A549 treated with DMSO at 1 μM for 4 hours (cell line): ENCODE results near the gene CDC34. TPM values are rescaled to one million over a fixed set of nuclear protein-coding genes. Genes with fewer than 3 reads are reported as not detected.

ENCODE experiments used
- total RNA-seq: library from RNA; stranded (reverse); fragments of 200-300 nt; extraction: Qiagen RNA extraction; gene quantifications from 5 replicates; pipeline ENCODE4 v1.2.3, GENCODE V29; 2022; ENCODE audit warnings: low read depth

CDC34 gene
- 67.0 to 104 TPM (median 93.1 TPM) in 5 replicates for total RNA-seq

GRCh38 chr19:531753-532560 is at the start of gene CDC34:
Gene CDC34, plus strand, starts transcription at chr19:531760. Its CDS starts 172 bp downstream, at chr19:531932.

DNA sequence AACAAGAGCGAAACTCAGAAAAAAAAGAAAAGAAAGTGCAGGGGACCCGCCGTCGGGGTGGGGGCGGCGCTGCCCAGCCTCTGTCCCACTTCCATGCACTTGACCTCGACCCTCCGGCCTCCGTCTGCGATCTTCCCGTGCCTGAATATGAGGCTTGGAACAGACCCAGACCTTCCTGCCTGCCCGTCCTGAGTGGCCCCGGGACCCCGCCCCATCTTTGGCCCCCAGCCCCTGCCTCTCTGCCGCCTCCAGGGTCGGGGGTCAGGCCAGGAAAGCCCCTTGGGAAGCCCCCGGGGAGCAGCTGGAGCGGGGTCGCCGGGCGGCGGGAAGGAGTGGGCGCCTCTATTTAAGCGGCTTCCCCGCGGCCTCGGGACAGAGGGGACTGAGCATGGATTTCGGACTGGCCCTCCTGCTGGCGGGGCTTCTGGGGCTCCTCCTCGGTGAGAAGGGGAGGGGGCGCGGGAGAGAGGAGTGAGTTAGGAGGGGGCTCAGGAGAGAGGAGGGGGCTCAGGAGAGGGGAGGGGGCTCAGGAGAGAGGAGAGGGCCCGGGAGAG is 35.4 kb upstream of the CDC34 start, which contains the start of gene MADCAM1:
TSS of gene MADCAM1 (plus strand) at position 375 of the 554 bp plus-strand sequence. CDS start at position 389, 14 bp downstream.

DNA sequence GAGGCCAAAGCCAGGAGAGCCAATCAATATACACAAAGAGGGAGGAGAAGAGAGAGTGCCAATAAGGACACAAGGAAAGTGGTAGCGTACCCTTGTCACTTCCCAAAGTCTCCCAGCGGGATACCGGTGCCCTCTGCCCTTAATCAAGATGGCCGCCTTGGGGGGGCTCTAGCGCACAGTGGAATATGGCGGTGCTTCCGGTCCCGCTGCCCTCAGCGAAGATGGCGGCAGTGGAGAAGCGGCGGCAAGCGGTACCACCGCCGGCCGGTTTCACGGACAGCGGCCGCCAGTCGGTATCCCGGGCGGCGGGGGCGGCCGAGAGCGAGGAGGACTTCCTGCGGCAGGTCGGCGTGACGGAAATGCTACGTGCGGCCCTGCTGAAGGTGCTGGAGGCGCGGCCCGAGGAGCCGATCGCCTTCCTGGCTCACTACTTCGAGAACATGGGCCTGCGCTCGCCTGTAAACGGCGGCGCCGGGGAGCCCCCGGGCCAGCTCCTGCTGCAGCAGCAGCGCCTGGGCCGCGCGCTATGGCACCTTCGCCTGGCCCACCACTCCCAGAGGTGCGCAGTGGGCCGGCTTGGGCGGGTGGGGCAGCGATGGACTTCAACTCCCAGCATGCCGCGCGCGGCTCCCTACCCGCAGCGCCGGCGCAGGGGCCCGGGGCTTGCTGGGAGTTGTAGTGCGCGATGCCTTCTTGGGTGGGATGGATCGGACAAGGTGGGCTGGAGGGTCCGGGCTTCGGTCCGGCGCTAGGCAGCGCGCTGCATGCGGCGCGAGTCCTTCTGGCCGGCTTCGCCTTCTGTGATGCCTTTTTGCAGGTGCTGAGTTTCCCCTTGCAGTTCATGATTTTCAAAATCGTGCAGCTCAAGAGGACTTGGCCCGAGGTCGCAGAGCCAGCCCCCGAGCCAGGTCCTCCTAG is 24.0 kb upstream of the CDC34 start, which contains the start of gene TPGS1:
TSS of gene TPGS1 (plus strand) at position 212 of the 918 bp plus-strand sequence. CDS start at position 222, 10 bp downstream.

DNA sequence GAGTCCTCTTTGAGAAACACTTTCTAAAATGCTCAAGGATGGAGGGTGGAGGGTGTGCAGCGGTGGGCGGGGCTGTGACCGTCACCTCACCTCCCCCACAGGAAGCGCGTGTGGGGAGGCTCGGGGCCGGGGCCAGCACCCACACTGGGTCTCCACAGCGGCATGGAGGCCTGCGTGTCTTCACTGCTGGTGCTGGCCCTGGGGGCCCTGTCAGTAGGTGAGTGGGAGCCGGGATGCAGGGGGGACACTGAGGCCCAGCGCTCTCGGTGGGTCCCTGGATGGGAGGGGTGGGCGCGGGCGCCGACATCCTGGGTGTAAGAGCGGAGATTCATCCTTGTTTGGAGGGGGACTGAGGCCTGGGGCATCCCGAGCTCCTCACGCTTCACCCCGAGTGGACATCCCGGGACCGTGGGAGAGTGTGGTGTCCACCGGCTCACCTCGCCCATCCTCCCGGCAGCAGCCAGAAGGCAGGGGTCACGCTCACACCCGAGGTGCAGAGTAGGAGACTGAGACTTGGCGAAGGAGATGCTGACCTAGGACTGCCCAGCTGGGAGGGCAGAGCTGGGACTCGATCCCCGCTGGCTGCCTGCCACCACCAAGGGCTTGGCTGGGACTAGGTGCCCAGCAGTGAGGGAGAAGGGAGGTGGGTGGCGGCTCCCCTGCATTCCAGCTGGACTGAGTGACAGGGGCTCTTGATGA is 12.5 kb downstream of the CDC34 start, which contains the start of gene GZMM:
TSS of gene GZMM (plus strand) at position 144 of the 699 bp plus-strand sequence. CDS start at position 163, 19 bp downstream.

DNA sequence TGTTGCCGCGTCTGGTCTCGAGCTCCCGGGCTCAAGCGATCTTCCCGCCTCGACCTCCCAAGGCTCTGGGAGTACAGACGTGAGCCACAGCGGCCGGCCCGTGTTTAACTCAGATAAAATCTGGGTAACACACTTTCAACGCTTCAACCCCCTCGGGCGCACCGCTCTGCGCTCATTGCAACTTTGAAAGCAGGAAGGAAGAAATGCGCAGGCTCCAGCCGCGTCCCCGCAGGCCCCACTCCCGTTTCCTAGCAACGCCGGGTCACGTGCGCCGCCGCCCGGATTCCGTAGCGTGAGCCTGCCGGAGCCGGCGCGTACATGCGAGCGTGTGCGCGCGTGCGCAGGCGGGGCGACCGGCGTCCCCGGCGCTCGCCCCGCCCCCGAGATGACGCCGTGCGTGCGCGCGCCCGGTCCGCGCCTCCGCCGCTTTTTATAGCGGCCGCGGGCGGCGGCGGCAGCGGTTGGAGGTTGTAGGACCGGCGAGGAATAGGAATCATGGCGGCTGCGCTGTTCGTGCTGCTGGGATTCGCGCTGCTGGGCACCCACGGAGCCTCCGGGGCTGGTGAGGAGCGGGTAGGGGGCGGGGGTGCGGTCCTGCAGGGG is 40.7 kb downstream of the CDC34 start, which contains the start of gene BSG:
TSS of gene BSG (plus strand) at position 457 of the 603 bp plus-strand sequence. CDS start at position 496, 39 bp downstream.

DNA sequence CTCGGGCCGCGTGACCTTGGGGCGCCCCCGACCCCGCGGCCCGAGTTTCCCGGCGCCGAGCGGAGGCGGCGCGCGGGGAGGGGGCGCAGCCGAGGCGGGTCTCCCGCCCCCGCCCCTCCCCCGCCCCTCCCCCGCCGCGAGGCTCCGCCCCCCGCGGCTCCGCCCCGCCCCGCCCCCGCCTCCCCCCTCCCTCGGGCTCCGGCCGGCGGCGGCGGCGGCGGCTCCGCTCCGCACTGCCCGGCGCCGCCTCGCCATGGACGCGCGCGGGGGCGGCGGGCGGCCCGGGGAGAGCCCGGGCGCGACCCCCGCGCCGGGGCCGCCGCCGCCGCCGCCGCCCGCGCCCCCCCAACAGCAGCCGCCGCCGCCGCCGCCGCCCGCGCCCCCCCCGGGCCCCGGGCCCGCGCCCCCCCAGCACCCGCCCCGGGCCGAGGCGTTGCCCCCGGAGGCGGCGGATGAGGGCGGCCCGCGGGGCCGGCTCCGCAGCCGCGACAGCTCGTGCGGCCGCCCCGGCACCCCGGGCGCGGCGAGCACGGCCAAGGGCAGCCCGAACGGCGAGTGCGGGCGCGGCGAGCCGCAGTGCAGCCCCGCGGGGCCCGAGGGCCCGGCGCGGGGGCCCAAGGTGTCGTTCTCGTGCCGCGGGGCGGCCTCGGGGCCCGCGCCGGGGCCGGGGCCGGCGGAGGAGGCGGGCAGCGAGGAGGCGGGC is 58.3 kb downstream of the CDC34 start, which contains the start of gene HCN2:
TSS of gene HCN2 (plus strand) at position 189 of the 703 bp plus-strand sequence. CDS start at position 254, 65 bp downstream.

Other genes starting within 250 kb of the CDC34 start
- 89.1 to 113 TPM (median 104 TPM) in 5 replicates for gene PLPP2, start 240.4 kb upstream of the CDC34 start, total RNA-seq
- gene MIER2, start 187.0 kb upstream of the CDC34 start, total RNA-seq, result 17.8 to 23.8 TPM (median 19.7 TPM) in 5 replicates
- gene C2CD4C, start 122.6 kb upstream of the CDC34 start, total RNA-seq, result 0.22 to 0.60 TPM (median 0.58 TPM) in 5 replicates
- gene SHC2, start 70.7 kb upstream of the CDC34 start, total RNA-seq, result 0.82 to 1.1 TPM (median 0.95 TPM) in 5 replicates
- gene MADCAM1, start 35.3 kb upstream of the CDC34 start, total RNA-seq, result 0.17 to 0.42 TPM (median 0.31 TPM) in 5 replicates
- gene TPGS1, start 24.3 kb upstream of the CDC34 start, total RNA-seq, result 10.7 to 15.7 TPM (median 14.1 TPM) in 5 replicates
- 0.23 to 0.31 TPM (median 0.26 TPM) in 5 replicates for gene GZMM, start 12.3 kb downstream of the CDC34 start, total RNA-seq
- gene BSG, start 40.8 kb downstream of the CDC34 start, total RNA-seq, result 669 to 733 TPM (median 672 TPM) in 5 replicates
- gene HCN2, start 58.1 kb downstream of the CDC34 start, total RNA-seq, result 30.9 to 43.9 TPM (median 36.4 TPM) in 5 replicates
- 64.0 to 104 TPM (median 94.3 TPM) in 5 replicates for gene POLRMT, start 101.8 kb downstream of the CDC34 start, total RNA-seq
- 0.32 to 0.97 TPM (median 0.76 TPM) in 5 replicates for gene FGF22, start 108.1 kb downstream of the CDC34 start, total RNA-seq
- 59.2 to 69.6 TPM (median 63.5 TPM) in 5 replicates for gene RNF126, start 131.5 kb downstream of the CDC34 start, total RNA-seq
- gene FSTL3, start 144.6 kb downstream of the CDC34 start, total RNA-seq, result 126 to 139 TPM (median 135 TPM) in 5 replicates
- gene PRSS57, start 163.7 kb downstream of the CDC34 start, total RNA-seq, result 0.09 to 0.31 TPM (median 0.12 TPM) in 4 of 5 replicates, not detected in the other
- gene PALM, start 177.2 kb downstream of the CDC34 start, total RNA-seq, result 11.5 to 17.0 TPM (median 13.6 TPM) in 5 replicates
- gene MISP, start 219.4 kb downstream of the CDC34 start, total RNA-seq, result 86.2 to 99.9 TPM (median 95.7 TPM) in 5 replicates